Peyer's patch (tissue), 4 donors: ENCODE measurements around the gene ZFYVE19.

ENCODE experiments used
- CTCF ChIP-seq, 6 experiments: fragments of 450-650 bp in 4 of 6; fragments of 200-600 bp in 2 of 6; sonication (generic) in 1 of 6; IDR thresholded peaks; one replicate each; pipeline ENCODE4 v1.5.1; 2017 to 2019; ENCODE audit warnings: antibody characterized with exemption in 6 of 6, mild to moderate bottlenecking in 3 of 6, moderate library complexity in 1 of 6
- POLR2A ChIP-seq, 2 donors: fragments of 450-650 bp; IDR thresholded peaks; one replicate each; pipeline ENCODE4 v1.5.1; 2017; ENCODE audit warnings: antibody characterized with exemption in 2 of 2, mild to moderate bottlenecking in 2 of 2, moderate library complexity in 2 of 2

- TF ChIP-seq CTCF (IDR thresholded peaks at IDR 0.05) (peak in 2 of 6 experiments; percentile 3 to 13), POLR2A (IDR thresholded peaks at IDR 0.05) (peak; percentile 72 to 79)
These were observed 37.2 kb downstream of the ZFYVE19 start, which contains the start of gene SPINT1 for GRCh38 chr15:40843885-40844695.
